Keratinocyte (primary cell): ENCODE measurements around the gene GRK5. TPM values are rescaled to one million over a fixed set of nuclear protein-coding genes. Genes with fewer than 3 reads are reported as not detected.

Experiments used
- DNase-seq: peaks from one replicate; pipeline ENCODE4 v3.0.0-alpha.2; 2011; ENCODE audit warnings: low read depth, missing footprints, low spot score
- FAIRE-seq: peaks from 2 replicates; lab custom pipeline; 2011; peaks lifted over from hg19 to GRCh38; lab: Jason Lieb, UNC
- H2AFZ ChIP-seq: 2 replicates; pipeline ENCODE4 v1.6.0; 2012; ENCODE audit warnings: low read length, control low read depth, inconsistent platforms; ENCODE audit not compliant: control insufficient read depth
- H3K27ac ChIP-seq: 2 replicates; pipeline ENCODE4 v1.5.1; 2011; ENCODE audit warnings: low read length; ENCODE audit not compliant: control insufficient read depth, insufficient read depth
- H3K27me3 ChIP-seq: 3 replicates; pipeline ENCODE4 v1.6.0; 2011; ENCODE audit warnings: low read length; ENCODE audit not compliant: control insufficient read depth, insufficient read depth; ENCODE audit errors: extremely low read depth
- H3K36me3 ChIP-seq, 2 experiments: 2 replicates in 1 of 2; 3 replicates in 1 of 2; pipeline ENCODE4 v1.5.1; 2011; ENCODE audit warnings: low read length in 2 of 2, mild to moderate bottlenecking in 1 of 2; ENCODE audit not compliant: control insufficient read depth in 2 of 2, insufficient read depth in 2 of 2; ENCODE audit errors: extremely low read depth in 1 of 2
- H3K4me1 ChIP-seq: 3 replicates; pipeline ENCODE4 v1.5.1; 2011; ENCODE audit warnings: low read length; ENCODE audit not compliant: control insufficient read depth, insufficient read depth; ENCODE audit errors: extremely low read depth
- H3K4me2 ChIP-seq: 3 replicates; pipeline ENCODE4 v1.6.0; 2011; ENCODE audit warnings: low read depth, low read length; ENCODE audit not compliant: control insufficient read depth, insufficient read depth; ENCODE audit errors: extremely low read depth
- H3K4me3 ChIP-seq, 3 experiments: fragments of 200-600 bp in 1 of 3; sonication (generic) in 1 of 3; 2 replicates in 2 of 3; 3 replicates in 1 of 3; pipeline ENCODE4 v1.5.1; 2011 to 2016; ENCODE audit warnings: low read length in 3 of 3, mild to moderate bottlenecking in 3 of 3, control low read depth in 2 of 3, inconsistent platforms in 1 of 3, low read depth in 1 of 3, mixed read lengths in 1 of 3, mixed run types in 1 of 3, moderate library complexity in 1 of 3; ENCODE audit not compliant: control insufficient read depth in 2 of 3, insufficient read depth in 2 of 3; ENCODE audit errors: extremely low read depth in 1 of 3
- H3K79me2 ChIP-seq: 2 replicates; pipeline ENCODE4 v1.6.0; 2012; ENCODE audit warnings: low read length; ENCODE audit not compliant: control insufficient read depth, insufficient read depth
- H3K9ac ChIP-seq: 3 replicates; pipeline ENCODE4 v1.6.0; 2011; ENCODE audit warnings: low read length; ENCODE audit not compliant: control insufficient read depth, insufficient read depth; ENCODE audit errors: extremely low read depth
- H3K9me1 ChIP-seq: 3 replicates; pipeline ENCODE4 v1.6.0; 2011; ENCODE audit warnings: low read length; ENCODE audit not compliant: control insufficient read depth, insufficient read depth; ENCODE audit errors: extremely low read depth
- H3K9me3 ChIP-seq: 2 replicates; pipeline ENCODE4 v1.5.1; 2012; ENCODE audit warnings: low read depth, low read length; ENCODE audit not compliant: control insufficient read depth
- H4K20me1 ChIP-seq: 3 replicates; pipeline ENCODE4 v1.6.0; 2011; ENCODE audit warnings: low read length; ENCODE audit not compliant: control insufficient read depth, insufficient read depth; ENCODE audit errors: extremely low read depth
- EZH2 ChIP-seq: IDR thresholded peaks from one replicate; pipeline ENCODE4 v1.6.1; 2012; ENCODE audit warnings: inconsistent platforms, mild to moderate bottlenecking, low read length, moderate library complexity
- dilution Hi-C: fragments of 300-500 bp; cut with MboI; formaldehyde crosslinking; loops from one replicate; pipeline ENCODE4 v1.7.0; 2020; ENCODE audit warnings: low sequenced_read_pairs; ENCODE audit not compliant: extremely low pct_ligation_motif_present
- polyA plus RNA-seq, 5 experiments: library from polyadenylated mRNA; depleted of rRNA in 3 of 5; stranded (reverse) in 3 of 5; stranded (forward) in 1 of 5; unstranded in 1 of 5; fragments of >200 nt; gene quantifications; 1 replicate in 1 of 5; 2 replicates in 3 of 5; 3 replicates in 1 of 5; pipeline versions ENCODE4 v1.2.1 to v1.2.3, GENCODE V29; 2011 to 2012; ENCODE audit warnings: missing spikeins in 2 of 5, low read depth in 1 of 5, low replicate concordance in 1 of 5
- TF ChIP-seq, protein P1 (sequence below), 3 experiments: IDR thresholded peaks in 1 of 3; conservative IDR thresholded peaks in 1 of 3; optimal IDR thresholded peaks in 1 of 3; 2 replicates in 2 of 3; 3 replicates in 1 of 3; pipeline versions ENCODE3 to v1.5.1; 2011; ENCODE audit warnings: low read length in 3 of 3, mild to moderate bottlenecking in 3 of 3, moderate library complexity in 2 of 3, control low read depth in 1 of 3, inconsistent platforms in 1 of 3; ENCODE audit not compliant: insufficient read depth in 2 of 3; ENCODE audit errors: extremely low read depth in 1 of 3

GRK5 gene
- polyA plus RNA-seq, 1 donor (not counting 4 experiments of a cell fraction or from before 2014, with no cell fraction given), result 7.6 TPM

DNA sequence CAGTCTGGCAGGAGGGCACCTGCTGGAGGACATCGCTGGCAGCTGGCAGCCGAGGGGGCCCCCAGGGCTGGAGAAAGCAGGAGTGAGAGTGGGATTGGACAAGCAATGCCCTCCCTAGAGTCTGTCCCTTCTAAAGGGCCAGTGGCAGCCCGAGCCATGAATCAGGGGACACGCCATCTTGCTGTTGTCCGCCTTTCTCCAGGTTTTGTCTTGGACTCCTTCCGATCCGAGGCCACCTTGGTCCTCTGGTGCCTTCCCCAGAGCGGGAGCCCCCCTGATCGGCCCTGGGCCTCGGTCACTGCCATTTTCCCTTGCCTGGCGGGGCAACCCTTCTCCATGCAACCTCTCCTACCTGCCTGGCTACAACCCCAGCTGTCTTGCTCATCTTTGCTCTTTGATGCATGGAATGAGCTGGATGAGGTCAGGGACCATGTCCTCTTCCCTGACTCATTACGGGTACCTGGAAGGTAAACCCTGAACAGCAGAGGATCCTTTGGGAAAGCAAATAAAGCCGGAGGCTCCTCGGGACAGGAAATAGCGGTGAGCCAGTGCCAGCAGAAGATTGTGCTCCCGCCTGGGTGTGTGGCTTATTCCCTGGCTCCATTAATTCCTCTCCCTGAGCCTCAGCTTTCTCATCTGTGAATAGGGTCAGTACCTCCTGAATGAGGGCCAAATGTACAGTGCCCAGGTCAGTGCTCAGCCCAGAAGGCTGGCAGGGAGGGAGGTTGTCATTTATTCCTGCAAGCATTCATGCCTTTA, 112.0 kb downstream of the GRK5 start:
- Histone ChIP-seq H2AFZ (no peak overlapping the region), H4K20me1 (no peaks in the 10 kb centered on the region), H3K4me1 (peaks cover 30% of the 10 kb centered on the region), H3K4me3 (no peak overlapping the region), H3K9me1 (peaks cover 6% of the 10 kb centered on the region), H3K79me2 (no peaks in the 10 kb centered on the region), H3K9ac (no peak overlapping the region), H3K4me2 (no peak overlapping the region), H3K27ac (no peak overlapping the region), H3K27me3 (no peaks in the 10 kb centered on the region), H3K36me3 (peaks cover 0 to 2% of the 10 kb centered on the region in 2 experiments), H3K9me3 (no peaks in the 10 kb centered on the region)
- TF ChIP-seq EZH2, result no peak
- TF ChIP-seq, protein P1, sequence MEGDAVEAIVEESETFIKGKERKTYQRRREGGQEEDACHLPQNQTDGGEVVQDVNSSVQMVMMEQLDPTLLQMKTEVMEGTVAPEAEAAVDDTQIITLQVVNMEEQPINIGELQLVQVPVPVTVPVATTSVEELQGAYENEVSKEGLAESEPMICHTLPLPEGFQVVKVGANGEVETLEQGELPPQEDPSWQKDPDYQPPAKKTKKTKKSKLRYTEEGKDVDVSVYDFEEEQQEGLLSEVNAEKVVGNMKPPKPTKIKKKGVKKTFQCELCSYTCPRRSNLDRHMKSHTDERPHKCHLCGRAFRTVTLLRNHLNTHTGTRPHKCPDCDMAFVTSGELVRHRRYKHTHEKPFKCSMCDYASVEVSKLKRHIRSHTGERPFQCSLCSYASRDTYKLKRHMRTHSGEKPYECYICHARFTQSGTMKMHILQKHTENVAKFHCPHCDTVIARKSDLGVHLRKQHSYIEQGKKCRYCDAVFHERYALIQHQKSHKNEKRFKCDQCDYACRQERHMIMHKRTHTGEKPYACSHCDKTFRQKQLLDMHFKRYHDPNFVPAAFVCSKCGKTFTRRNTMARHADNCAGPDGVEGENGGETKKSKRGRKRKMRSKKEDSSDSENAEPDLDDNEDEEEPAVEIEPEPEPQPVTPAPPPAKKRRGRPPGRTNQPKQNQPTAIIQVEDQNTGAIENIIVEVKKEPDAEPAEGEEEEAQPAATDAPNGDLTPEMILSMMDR (optimal IDR thresholded peaks at IDR 0.05 in 1 of 3, IDR thresholded peaks at IDR 0.05 in 1 of 3, conservative IDR thresholded peaks at IDR 0.05 in 1 of 3; ENCODE audit: extremely low read depth in 1 of 3, insufficient read depth in 2 of 3, low read length in 3 of 3), result no peak
- FAIRE-seq, result no peak
- dilution Hi-C loops, result no loop called here
- no peak for DNase-seq

DNA sequence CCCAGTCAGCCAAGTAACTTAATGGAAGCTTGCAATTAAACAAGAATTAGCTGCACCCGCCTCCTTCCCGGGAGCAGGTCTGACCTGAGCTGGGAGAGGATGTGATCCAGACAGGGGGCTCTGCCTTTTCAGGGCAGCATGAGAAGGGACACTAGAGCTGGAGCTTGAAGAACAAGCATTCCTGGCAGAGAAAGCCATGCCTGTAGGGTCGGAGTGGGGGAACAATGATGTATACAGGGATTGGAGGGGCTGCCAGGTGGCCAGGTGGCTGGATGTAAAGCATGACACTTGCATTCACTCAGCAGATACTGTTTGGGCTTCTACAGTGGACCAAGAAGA, 112.5 kb downstream of the GRK5 start:
- H3K9ac ChIP-seq, result no peak overlapping the region
- peaks cover 7% of the 10 kb centered on the region for H3K9me1 ChIP-seq
- dilution Hi-C loops, result no loop called here
- H2AFZ ChIP-seq, result no peak overlapping the region
- no peaks in the 10 kb centered on the region for H3K9me3 ChIP-seq
- no peaks in the 10 kb centered on the region for H3K27me3 ChIP-seq
- H3K4me2 ChIP-seq, result no peak overlapping the region
- no peak overlapping the region for H3K4me3 ChIP-seq
- no peak for DNase-seq
- TF ChIP-seq EZH2, result no peak
- TF ChIP-seq, protein P1 (optimal IDR thresholded peaks at IDR 0.05 in 1 of 3, IDR thresholded peaks at IDR 0.05 in 1 of 3, conservative IDR thresholded peaks at IDR 0.05 in 1 of 3; ENCODE audit: extremely low read depth in 1 of 3, insufficient read depth in 2 of 3, low read length in 3 of 3), result no peak
- H3K36me3 ChIP-seq, result peaks cover 0 to 2% of the 10 kb centered on the region in 2 experiments
- no peaks in the 10 kb centered on the region for H3K79me2 ChIP-seq
- FAIRE-seq, result no peak
- peaks cover 33% of the 10 kb centered on the region for H3K4me1 ChIP-seq
- H3K27ac ChIP-seq, result no peak overlapping the region
- no peaks in the 10 kb centered on the region for H4K20me1 ChIP-seq
